ENCODE results near the gene ABR. TPM values are rescaled to one million over a fixed set of nuclear protein-coding genes. Genes with fewer than 3 reads are reported as not detected.
"Not testable (repeated sequence)": the region's sequence is repeated elsewhere in the genome, so short reads cannot be mapped to it uniquely, and the experiment has no call there.

Gene ABR
- total and polyA plus RNA-seq, 4 experiments from 2014 or later, result 7.2 to 157 (median 86.1) TPM

GRCh38 chr17:1073963-1074625 is 105.7 kb downstream of the ABR start:
- H3K4me1 ChIP-seq (ENCODE audit: insufficient read depth, low read length); H3K27me3 Mint-ChIP-seq; H3K9me3 Mint-ChIP-seq; H3K9me3 ChIP-seq (ENCODE audit: control insufficient read depth in 1 of 2, low read length in 2 of 2); H3K4me3 Mint-ChIP-seq; H3K27me3 ChIP-seq (ENCODE audit: insufficient read depth, low read length); H3K4me1 Mint-ChIP-seq; H3K4me3 ChIP-seq (ENCODE audit: low read length in 2 of 2); H3K36me3 ChIP-seq (ENCODE audit: insufficient read depth, low read length); CTCF ChIA-PET (ENCODE audit: partially characterized antibody); DNase-seq; intact Hi-C loops (cut with micrococcal nuclease); H3K27ac ChIP-seq (ENCODE audit: low read depth, low read length): not testable (repeated sequence)
- H3K36me3 Mint-ChIP-seq, result peaks cover 8 to 38% of the 10 kb centered on the region in 2 donors
- POLR2A ChIA-PET (ENCODE audit: partially characterized antibody), result interaction anchor here (1.1 kb wide), 1 partner anchor 34 kb away, joined by 4 read pairs; no protein-coding TSS in a partner anchor
- peak overlapping the region in 2 of 7 donors; percentile 36 to 37 for H3K27ac Mint-ChIP-seq

GRCh38 chr17:1073241-1073962 is 106.4 kb downstream of the ABR start:
- no peaks in the 10 kb centered on the region for H3K27me3 ChIP-seq (ENCODE audit: insufficient read depth, low read length)
- Mint-ChIP-seq H3K27me3 (no peaks in the 10 kb centered on the region), H3K4me3 (no peak overlapping the region), H3K9me3 (no peaks in the 10 kb centered on the region), H3K27ac (no peak overlapping the region), H3K4me1 (peaks cover 0 to 4% (median 2%) of the 10 kb centered on the region in 4 donors), H3K36me3 (peaks cover 14 to 40% of the 10 kb centered on the region in 2 donors)
- no peaks in the 10 kb centered on the region for H3K9me3 ChIP-seq (ENCODE audit: control insufficient read depth in 1 of 2, low read length in 2 of 2)
- intact Hi-C loops (cut with micrococcal nuclease), result no loop called here
- ChIA-PET CTCF (ENCODE audit: partially characterized antibody) (no interaction called here), POLR2A (ENCODE audit: partially characterized antibody) (interaction anchor here (1.1 kb wide), 1 partner anchor 35 kb away, joined by 4 read pairs; no protein-coding TSS in a partner anchor)
- H3K4me1 ChIP-seq (ENCODE audit: insufficient read depth, low read length), result no peaks in the 10 kb centered on the region
- H3K27ac ChIP-seq (ENCODE audit: low read depth, low read length), result no peak overlapping the region
- H3K4me3 ChIP-seq (ENCODE audit: low read length in 2 of 2), result no peak overlapping the region
- DNase-seq, result no peak
- peaks cover 6% of the 10 kb centered on the region for H3K36me3 ChIP-seq (ENCODE audit: insufficient read depth, low read length)

GRCh38 chr17:1072551-1072961 is 107.2 kb downstream of the ABR start:
- ChIA-PET POLR2A (ENCODE audit: partially characterized antibody) (no interaction called here), CTCF (ENCODE audit: partially characterized antibody) (no interaction called here)
- peak overlapping the region in 1 of 7 donors; percentile 13 for H3K27ac Mint-ChIP-seq
- H3K4me1 Mint-ChIP-seq, result peaks cover 0 to 4% (median 2%) of the 10 kb centered on the region in 4 donors
- H3K4me3 ChIP-seq (ENCODE audit: low read length in 2 of 2), result no peak overlapping the region
- no peaks in the 10 kb centered on the region for H3K4me1 ChIP-seq (ENCODE audit: insufficient read depth, low read length)
- no peak overlapping the region for H3K4me3 Mint-ChIP-seq
- no peaks in the 10 kb centered on the region for H3K9me3 Mint-ChIP-seq
- no peaks in the 10 kb centered on the region for H3K27me3 Mint-ChIP-seq
- no peaks in the 10 kb centered on the region for H3K9me3 ChIP-seq (ENCODE audit: control insufficient read depth in 1 of 2, low read length in 2 of 2)
- DNase-seq, result no peak
- H3K27ac ChIP-seq (ENCODE audit: low read depth, low read length), result no peak overlapping the region
- peaks cover 18 to 43% of the 10 kb centered on the region in 2 donors for H3K36me3 Mint-ChIP-seq
- H3K36me3 ChIP-seq (ENCODE audit: insufficient read depth, low read length), result peaks cover 6% of the 10 kb centered on the region
- intact Hi-C loops (cut with micrococcal nuclease), result no loop called here
- no peaks in the 10 kb centered on the region for H3K27me3 ChIP-seq (ENCODE audit: insufficient read depth, low read length)

- no peak for DNase-seq
- peaks cover 0 to 2% (median under 1%) of the 10 kb centered on the region in 4 donors for H3K4me1 Mint-ChIP-seq
- no peak overlapping the region for H3K27ac ChIP-seq (ENCODE audit: low read depth, low read length)
- H3K4me3 ChIP-seq (ENCODE audit: low read length in 2 of 2), result no peak overlapping the region
- H3K4me1 ChIP-seq (ENCODE audit: insufficient read depth, low read length), result no peaks in the 10 kb centered on the region
- ChIA-PET POLR2A (ENCODE audit: partially characterized antibody) (no interaction called here), CTCF (ENCODE audit: partially characterized antibody) (no interaction called here)
- H3K27ac Mint-ChIP-seq, result no peak overlapping the region
- peaks cover 15% of the 10 kb centered on the region for H3K36me3 ChIP-seq (ENCODE audit: insufficient read depth, low read length)
- H3K36me3 Mint-ChIP-seq, result peaks cover 29 to 50% of the 10 kb centered on the region in 2 donors
- no peaks in the 10 kb centered on the region for H3K9me3 ChIP-seq (ENCODE audit: control insufficient read depth in 1 of 2, low read length in 2 of 2)
- no peaks in the 10 kb centered on the region for H3K27me3 Mint-ChIP-seq
- no peaks in the 10 kb centered on the region for H3K27me3 ChIP-seq (ENCODE audit: insufficient read depth, low read length)
- no peak overlapping the region for H3K4me3 Mint-ChIP-seq
- H3K9me3 Mint-ChIP-seq, result peaks cover 0 to 5% (median 0%) of the 10 kb centered on the region in 8 donors
- intact Hi-C loops (cut with micrococcal nuclease), result no loop called here
Observed at GRCh38 chr17:1071103-1071825, 108.5 kb downstream of the ABR start.

- H3K27me3 Mint-ChIP-seq, result no peaks in the 10 kb centered on the region
- H3K4me3 Mint-ChIP-seq, result no peak overlapping the region
- Histone ChIP-seq H3K27ac (ENCODE audit: low read depth, low read length) (no peak overlapping the region), H3K27me3 (ENCODE audit: insufficient read depth, low read length) (no peaks in the 10 kb centered on the region), H3K4me3 (ENCODE audit: low read length in 2 of 2) (no peak overlapping the region), H3K9me3 (ENCODE audit: control insufficient read depth in 1 of 2, low read length in 2 of 2) (no peaks in the 10 kb centered on the region), H3K4me1 (ENCODE audit: insufficient read depth, low read length) (no peaks in the 10 kb centered on the region), H3K36me3 (ENCODE audit: insufficient read depth, low read length) (peaks cover 19% of the 10 kb centered on the region)
- POLR2A ChIA-PET (ENCODE audit: partially characterized antibody), result no interaction called here
- H3K36me3 Mint-ChIP-seq, result peaks cover 36 to 52% of the 10 kb centered on the region in 2 donors
- DNase-seq, result no peak
- peaks cover 0 to 1% (median 0%) of the 10 kb centered on the region in 4 donors for H3K4me1 Mint-ChIP-seq
- H3K9me3 Mint-ChIP-seq, result peaks cover 0 to 6% (median 0%) of the 10 kb centered on the region in 8 donors
- CTCF ChIA-PET (ENCODE audit: partially characterized antibody), result no interaction called here
- peak overlapping the region in 1 of 7 donors; percentile 55 for H3K27ac Mint-ChIP-seq
- intact Hi-C loops (cut with micrococcal nuclease), result no loop called here
Observed at GRCh38 chr17:1070411-1070810, 109.4 kb downstream of the ABR start.

GRCh38 chr17:1069847-1070246 is 109.9 kb downstream of the ABR start:
- Histone ChIP-seq H3K36me3 (ENCODE audit: insufficient read depth, low read length) (peaks cover 19% of the 10 kb centered on the region), H3K9me3 (ENCODE audit: control insufficient read depth in 1 of 2, low read length in 2 of 2) (no peaks in the 10 kb centered on the region), H3K4me1 (ENCODE audit: insufficient read depth, low read length) (no peaks in the 10 kb centered on the region), H3K27ac (ENCODE audit: low read depth, low read length) (no peak overlapping the region), H3K27me3 (ENCODE audit: insufficient read depth, low read length) (no peaks in the 10 kb centered on the region), H3K4me3 (ENCODE audit: low read length in 2 of 2) (no peak overlapping the region)
- peaks cover 0 to 1% (median 0%) of the 10 kb centered on the region in 4 donors for H3K4me1 Mint-ChIP-seq
- peaks cover 0 to 7% (median 0%) of the 10 kb centered on the region in 8 donors for H3K9me3 Mint-ChIP-seq
- CTCF ChIA-PET (ENCODE audit: partially characterized antibody), result no interaction called here
- no peak overlapping the region for H3K4me3 Mint-ChIP-seq
- peaks cover 36 to 52% of the 10 kb centered on the region in 2 donors for H3K36me3 Mint-ChIP-seq
- no peak for DNase-seq
- intact Hi-C loops (cut with micrococcal nuclease), result no loop called here
- POLR2A ChIA-PET (ENCODE audit: partially characterized antibody), result no interaction called here
- H3K27ac Mint-ChIP-seq, result no peak overlapping the region
- H3K27me3 Mint-ChIP-seq, result no peaks in the 10 kb centered on the region

- Mint-ChIP-seq H3K27ac (no peak overlapping the region), H3K4me1 (peaks cover 0 to 1% (median 0%) of the 10 kb centered on the region in 4 donors), H3K27me3 (no peaks in the 10 kb centered on the region), H3K36me3 (peaks cover 36 to 47% of the 10 kb centered on the region in 2 donors), H3K4me3 (no peak overlapping the region), H3K9me3 (peaks cover 0 to 7% (median 0%) of the 10 kb centered on the region in 8 donors)
- peaks cover 19% of the 10 kb centered on the region for H3K36me3 ChIP-seq (ENCODE audit: insufficient read depth, low read length)
- no peak overlapping the region for H3K27ac ChIP-seq (ENCODE audit: low read depth, low read length)
- no peak for DNase-seq
- no peaks in the 10 kb centered on the region for H3K9me3 ChIP-seq (ENCODE audit: control insufficient read depth in 1 of 2, low read length in 2 of 2)
- ChIA-PET POLR2A (ENCODE audit: partially characterized antibody) (no interaction called here), CTCF (ENCODE audit: partially characterized antibody) (no interaction called here)
- H3K4me3 ChIP-seq (ENCODE audit: low read length in 2 of 2), result no peak overlapping the region
- H3K4me1 ChIP-seq (ENCODE audit: insufficient read depth, low read length), result no peaks in the 10 kb centered on the region
- intact Hi-C loops (cut with micrococcal nuclease), result no loop called here
- no peaks in the 10 kb centered on the region for H3K27me3 ChIP-seq (ENCODE audit: insufficient read depth, low read length)
Observed at GRCh38 chr17:1068356-1068755, 111.4 kb downstream of the ABR start.
